DND-41 (cell line): ENCODE results near the gene USP36.

ENCODE experiments used
- CTCF ChIP-seq: IDR thresholded peaks from 2 replicates; pipeline ENCODE4 v1.5.1; 2012; ENCODE audit warnings: borderline replicate concordance, low read length, moderate library complexity, mild to moderate bottlenecking; ENCODE audit not compliant: poor library complexity, severe bottlenecking; ENCODE audit errors: extremely low read depth
- EZH2 ChIP-seq: IDR thresholded peaks from 3 replicates; pipeline ENCODE4 v1.6.1; 2012; ENCODE audit warnings: borderline replicate concordance, low read depth, mild to moderate bottlenecking, moderate library complexity, low read length, inconsistent platforms; ENCODE audit not compliant: severe bottlenecking

- TF ChIP-seq CTCF (no peak), EZH2 (no peak)
Observed at GRCh38 chr17:78819806-78820792, 20.5 kb downstream of the USP36 start.
